K562 (cell line): ENCODE results near the gene BROX. TPM values are rescaled to one million over a fixed set of nuclear protein-coding genes. Genes with fewer than 3 reads are reported as not detected.

ENCODE experiments used
- ATAC-seq: fragments of 200-7000 bp; cut with Tn5 transposase; 3 replicates; pipeline ENCODE4 v1.9.1; 2020; ENCODE audit warnings: moderate library complexity
- BruUV-seq: library from RNA; stranded (reverse); fragments of 400-500 nt; replicated peaks from 2 replicates; lab custom pipeline; 2021; lab: Mats Ljungman, UMichigan
- CTCF ChIA-PET: fragments of 300-600 bp; formaldehyde crosslinking; extraction: SDS; loops from one replicate; lab custom pipeline; 2021; ENCODE audit warnings: low intra/inter-chr PET ratio; lab: Yijun Ruan, JAX
- POLR2A ChIA-PET: fragments of 300-600, 350-650 bp; sonication (Branson Sonifier 250); formaldehyde crosslinking; extraction: SDS; loops from one replicate; lab custom pipeline; 2021; ENCODE audit warnings: antibody characterized with exemption, inconsistent platforms; lab: Yijun Ruan, JAX
- DNase-seq, 4 experiments: peaks; one replicate each; pipeline versions ENCODE4 v3.0.0 to v3.0.0-alpha.2; 2011 to 2018; ENCODE audit warnings: low spot score in 3 of 4, mixed read lengths in 3 of 4; ENCODE audit errors: extremely low read depth in 1 of 4
- FAIRE-seq: peaks from 2 replicates; lab custom pipeline; 2011; peaks lifted over from hg19 to GRCh38; lab: Jason Lieb, UNC
- H2AFZ ChIP-seq: 2 replicates; pipeline ENCODE4 v1.6.0; 2011; ENCODE audit warnings: low read depth, low read length, control low read depth, inconsistent platforms
- H3K27ac ChIP-seq: fragments of 200-600 bp; 3 replicates; pipeline ENCODE4 v1.8.0; 2011; ENCODE audit warnings: low read depth, mild to moderate bottlenecking, control low read depth, inconsistent platforms, low read length, moderate library complexity, mixed read lengths; ENCODE audit errors: extremely low read depth
- H3K27me3 ChIP-seq, 2 experiments: fragments of 300-600 bp in 1 of 2; 2 replicates in 1 of 2; 3 replicates in 1 of 2; pipeline versions ENCODE4 v1.6.0 to v1.8.0; 2011; ENCODE audit warnings: inconsistent platforms in 2 of 2, low read length in 2 of 2, mild to moderate bottlenecking in 1 of 2, mixed read lengths in 1 of 2, moderate library complexity in 1 of 2; ENCODE audit not compliant: control insufficient read depth in 2 of 2, insufficient read depth in 2 of 2
- H3K36me3 ChIP-seq: fragments of 300-600 bp; 3 replicates; pipeline ENCODE4 v1.8.0; 2011; ENCODE audit warnings: mild to moderate bottlenecking, low read length, inconsistent platforms; ENCODE audit not compliant: control insufficient read depth, insufficient read depth
- H3K4me1 ChIP-seq, 2 experiments: fragments of 200-600 bp in 1 of 2; replicated peaks in 1 of 2; 2 replicates in 1 of 2; 3 replicates in 1 of 2; pipeline versions ENCODE4 v1.5.1 to v1.8.0; 2011; ENCODE audit warnings: inconsistent platforms in 2 of 2, low read length in 2 of 2, mild to moderate bottlenecking in 1 of 2, mixed read lengths in 1 of 2, moderate library complexity in 1 of 2; ENCODE audit not compliant: control insufficient read depth in 2 of 2, insufficient read depth in 2 of 2
- H3K4me2 ChIP-seq: 2 replicates; pipeline ENCODE4 v1.6.1; 2011; ENCODE audit warnings: low read length, control low read depth, inconsistent platforms, mixed read lengths; ENCODE audit not compliant: insufficient read depth
- H3K4me3 ChIP-seq: fragments of 200-600 bp; sonication (generic), shearing (Covaris generic); 2 replicates; pipeline ENCODE4 v1.5.1; 2016; ENCODE audit warnings: control low read depth, inconsistent platforms
- H3K79me2 ChIP-seq: fragments of 200-600 bp; 3 replicates; pipeline ENCODE4 v1.8.0; 2011; ENCODE audit warnings: low read length, inconsistent platforms; ENCODE audit not compliant: control insufficient read depth, insufficient read depth
- H3K9ac ChIP-seq, 2 experiments: 2 replicates each; pipeline versions ENCODE4 v1.6.0 to v1.6.1; 2011; ENCODE audit warnings: low read depth in 2 of 2, low read length in 2 of 2, control low read depth in 1 of 2, inconsistent platforms in 1 of 2, mild to moderate bottlenecking in 1 of 2, mixed read lengths in 1 of 2; ENCODE audit not compliant: insufficient read depth in 1 of 2
- H3K9me1 ChIP-seq: one replicate; pipeline ENCODE4 v1.6.0; 2011; ENCODE audit warnings: inconsistent platforms, mild to moderate bottlenecking, low read length, moderate library complexity; ENCODE audit not compliant: control insufficient read depth, insufficient read depth
- H3K9me3 ChIP-seq: replicated peaks from 2 replicates; pipeline ENCODE4 v1.5.1; 2011; ENCODE audit warnings: low read depth, low read length, inconsistent platforms; ENCODE audit not compliant: control insufficient read depth, insufficient read depth
- H4K20me1 ChIP-seq: replicated peaks from 2 replicates; pipeline ENCODE4 v1.6.1; 2011; ENCODE audit warnings: low read length, inconsistent platforms, mixed read lengths; ENCODE audit not compliant: control insufficient read depth, insufficient read depth
- CBX3 ChIP-seq, 2 experiments: IDR thresholded peaks; 1 replicate in 1 of 2; 2 replicates in 1 of 2; pipeline ENCODE4 v1.6.1; 2012; ENCODE audit warnings: inconsistent platforms in 2 of 2, low read length in 2 of 2, borderline replicate concordance in 1 of 2, control low read depth in 1 of 2
- ERF ChIP-seq: fragments of 450-650 bp; formaldehyde crosslinking; IDR thresholded peaks from 2 replicates; pipeline ENCODE4 v1.4.0; 2020; ENCODE audit warnings: mild to moderate bottlenecking, mixed read lengths
- ETV6 ChIP-seq, 3 experiments: fragments of 150-350 bp in 1 of 3; sonication (generic) in 1 of 3; formaldehyde crosslinking in 1 of 3; IDR thresholded peaks; 2 replicates each; pipeline versions ENCODE4 v1.6.1 to v1.8.0; 2014 to 2022; ENCODE audit warnings: borderline replicate concordance in 2 of 3, low read depth in 2 of 3, antibody characterized with exemption in 1 of 3, low read length in 1 of 3, mild to moderate bottlenecking in 1 of 3, missing genetic modification reagents in 1 of 3
- KAT2B ChIP-seq: IDR thresholded peaks from one replicate; pipeline ENCODE4 v1.6.1; 2012; ENCODE audit warnings: low read depth, mild to moderate bottlenecking, control low read depth, inconsistent platforms, low read length, moderate library complexity
- KLF13 ChIP-seq: fragments of 450-650 bp; IDR thresholded peaks from 2 replicates; pipeline ENCODE4 v1.6.1; 2016; ENCODE audit warnings: missing genetic modification characterization, low read depth, mild to moderate bottlenecking, missing compliant biosample characterization, moderate library complexity, borderline replicate concordance
- LCOR ChIP-seq: sonication (generic); formaldehyde crosslinking; IDR thresholded peaks from 2 replicates; pipeline ENCODE4 v1.8.0; 2022; ENCODE audit warnings: mild to moderate bottlenecking, missing genetic modification reagents
- LEF1 ChIP-seq: fragments of 450-650 bp; IDR thresholded peaks from 2 replicates; pipeline ENCODE4 v1.6.1; 2016; ENCODE audit warnings: mild to moderate bottlenecking
- PHF21A ChIP-seq: fragments of 450-650 bp; IDR thresholded peaks from 2 replicates; pipeline ENCODE4 v1.6.1; 2017; ENCODE audit warnings: low read depth, borderline replicate concordance
- SFPQ ChIP-seq: fragments of 200-400 bp; formaldehyde crosslinking; IDR thresholded peaks from 2 replicates; pipeline ENCODE4 v1.6.1; 2017; ENCODE audit warnings: mild to moderate bottlenecking, low read depth, low read length, moderate library complexity
- TCF7 ChIP-seq: sonication (generic); IDR thresholded peaks from 2 replicates; pipeline ENCODE4 v1.6.1; 2016; ENCODE audit warnings: antibody characterized with exemption, borderline replicate concordance
- TCF7L2 ChIP-seq: fragments of 150-350 bp; IDR thresholded peaks from 2 replicates; pipeline ENCODE4 v1.6.1; 2016; ENCODE audit warnings: low read depth, mild to moderate bottlenecking, low read length, moderate library complexity
- UBTF ChIP-seq, 2 experiments: IDR thresholded peaks; 2 replicates each; pipeline ENCODE4 v1.6.1; 2012; ENCODE audit warnings: improper control_type of control experiment in 2 of 2, low read depth in 2 of 2, low read length in 2 of 2, borderline replicate concordance in 1 of 2
- ZNF584 ChIP-seq: fragments of 200-800 bp; sonication (Bioruptor generic); IDR thresholded peaks from 2 replicates; pipeline ENCODE4 v1.6.1; 2016; ENCODE audit warnings: low read depth, mild to moderate bottlenecking, missing genetic modification characterization, missing compliant biosample characterization
- WGBS: fragments of 100-300 bp; shearing (Covaris generic); methylation state at CpG from one replicate; pipeline ENCODE4 v1.1.6; 2016; ENCODE audit warnings: low coverage, mixed read lengths; ENCODE audit not compliant: insufficient coverage; ENCODE audit errors: missing lambda C conversion rate; 5-methylcytosine and 5-hydroxymethylcytosine counted together
- in situ Hi-C: fragments of 300-500 bp; cut with MboI; formaldehyde crosslinking; loops from 4 replicates; pipeline ENCODE4 v1.15.0; 2018; ENCODE audit warnings: inconsistent platforms, mixed read lengths
- intact Hi-C: fragments of 100-400 bp; cut with micrococcal nuclease; formaldehyde crosslinking; loops from 2 replicates; pipeline ENCODE4 v1.14.2; 2022
- polyA plus RNA-seq, 8 experiments: library from polyadenylated mRNA; depleted of rRNA in 4 of 8; stranded (reverse) in 5 of 8; unstranded in 3 of 8; fragments of >200 nt; fragmentation: Nextera tagmentation in 2 of 8; fragmentation: Illumina TruSeq in 1 of 8; extraction: Ambion mirVana in 2 of 8; extraction: Trizol in 1 of 8; gene quantifications; 2 replicates each; pipeline versions ENCODE4 v1.2.1 to v1.2.3, GENCODE V29; 2011 to 2014; ENCODE audit warnings: inconsistent platforms in 1 of 8, missing spikeins in 1 of 8
- total RNA-seq, 7 experiments: library from RNA; depleted of rRNA in 6 of 7; stranded (reverse); fragments of >200 nt in 6 of 7; fragmentation: Illumina TruSeq in 2 of 7; extraction: Trizol in 2 of 7; gene quantifications; 2 replicates each; pipeline versions ENCODE4 v1.2.1 to v1.2.3, GENCODE V29; 2011 to 2021; ENCODE audit warnings: low replicate concordance in 1 of 7
- TF ChIP-seq, protein P1 (sequence below): sonication (generic); formaldehyde crosslinking; IDR thresholded peaks from 2 replicates; pipeline ENCODE4 v1.8.1; 2023; ENCODE audit warnings: mild to moderate bottlenecking, missing genetic modification reagents

The BROX gene
- total and polyA plus RNA-seq, 9 of the 15 experiments (the other 6 are each of a cell fraction or from before 2014, with no cell fraction given), result 9.4 to 153 (median 45.1) TPM

GRCh38 chr1:222736470-222736869 lies 24.1 kb downstream of the BROX start:
- Histone ChIP-seq H3K27ac (no peak overlapping the region), H3K4me1 (no peaks in the 10 kb centered on the region), H2AFZ (no peak overlapping the region), H3K4me3 (no peak overlapping the region), H3K79me2 (no peaks in the 10 kb centered on the region), H3K9ac (no peak overlapping the region), H3K4me2 (no peak overlapping the region), H4K20me1 (no peaks in the 10 kb centered on the region), H3K36me3 (peaks cover 30% of the 10 kb centered on the region; the same call in 2 of the 3 replicates), H3K9me3 (no peaks in the 10 kb centered on the region), H3K27me3 (no peaks in the 10 kb centered on the region), H3K9me1 (no peaks in the 10 kb centered on the region)
- DNase-seq (no peak), FAIRE-seq (no peak), ATAC-seq (no peak)
- CTCF ChIA-PET, result no interaction called here
- POLR2A ChIA-PET, result interaction anchor here (1.0 to 1.2 kb wide), 2 partner anchors 9 to 23 kb away, joined by 5 to 9 read pairs; no protein-coding TSS in a partner anchor
- in situ Hi-C loops, result no loop called here
- no peak for TF ChIP-seq PHF21A
- no peak for TF ChIP-seq TCF7L2
- TF ChIP-seq KAT2B, result no peak
- no peak for TF ChIP-seq UBTF (IDR thresholded peaks at IDR 0.05; ENCODE audit: borderline replicate concordance in 1 of 2, low read depth in 2 of 2, low read length in 2 of 2)
- no peak for TF ChIP-seq KLF13 (tag)
- no peak for TF ChIP-seq ERF (CRISPR knock-in tag)
- no peak for TF ChIP-seq ZNF584 (CRISPR knock-in tag)
- TF ChIP-seq, protein P1, sequence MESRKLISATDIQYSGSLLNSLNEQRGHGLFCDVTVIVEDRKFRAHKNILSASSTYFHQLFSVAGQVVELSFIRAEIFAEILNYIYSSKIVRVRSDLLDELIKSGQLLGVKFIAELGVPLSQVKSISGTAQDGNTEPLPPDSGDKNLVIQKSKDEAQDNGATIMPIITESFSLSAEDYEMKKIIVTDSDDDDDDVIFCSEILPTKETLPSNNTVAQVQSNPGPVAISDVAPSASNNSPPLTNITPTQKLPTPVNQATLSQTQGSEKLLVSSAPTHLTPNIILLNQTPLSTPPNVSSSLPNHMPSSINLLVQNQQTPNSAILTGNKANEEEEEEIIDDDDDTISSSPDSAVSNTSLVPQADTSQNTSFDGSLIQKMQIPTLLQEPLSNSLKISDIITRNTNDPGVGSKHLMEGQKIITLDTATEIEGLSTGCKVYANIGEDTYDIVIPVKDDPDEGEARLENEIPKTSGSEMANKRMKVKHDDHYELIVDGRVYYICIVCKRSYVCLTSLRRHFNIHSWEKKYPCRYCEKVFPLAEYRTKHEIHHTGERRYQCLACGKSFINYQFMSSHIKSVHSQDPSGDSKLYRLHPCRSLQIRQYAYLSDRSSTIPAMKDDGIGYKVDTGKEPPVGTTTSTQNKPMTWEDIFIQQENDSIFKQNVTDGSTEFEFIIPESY (CRISPR knock-in tag), result no peak
- TF ChIP-seq LEF1, result no peak
- TF ChIP-seq SFPQ, result no peak
- no peak for TF ChIP-seq LCOR (CRISPR knock-in tag)
- no peak for TF ChIP-seq TCF7
- no peak for TF ChIP-seq ETV6 (IDR thresholded peaks at IDR 0.05; ENCODE audit: borderline replicate concordance in 1 of 2, low read depth in 2 of 2, low read length in 1 of 2)
- TF ChIP-seq ETV6 (CRISPR knock-in tag; IDR thresholded peaks at IDR 0.05; ENCODE audit: borderline replicate concordance), result no peak
- no peak for TF ChIP-seq CBX3 (IDR thresholded peaks at IDR 0.05; ENCODE audit: borderline replicate concordance in 1 of 2, low read length in 2 of 2)
- BruUV-seq, result no TSS peak
- WGBS, result 73% methylated on average over 4 of the region's 5 CpGs
- intact Hi-C loops, result no loop called here
